Measurements from ENCODE around the gene GPR156. TPM values are rescaled to one million over a fixed set of nuclear protein-coding genes. Genes with fewer than 3 reads are reported as not detected.

GPR156 gene
- total and polyA plus RNA-seq, 2 of the 4 experiments (the other 2 are of a cell fraction), result 0.09 to 0.18 TPM

DNA sequence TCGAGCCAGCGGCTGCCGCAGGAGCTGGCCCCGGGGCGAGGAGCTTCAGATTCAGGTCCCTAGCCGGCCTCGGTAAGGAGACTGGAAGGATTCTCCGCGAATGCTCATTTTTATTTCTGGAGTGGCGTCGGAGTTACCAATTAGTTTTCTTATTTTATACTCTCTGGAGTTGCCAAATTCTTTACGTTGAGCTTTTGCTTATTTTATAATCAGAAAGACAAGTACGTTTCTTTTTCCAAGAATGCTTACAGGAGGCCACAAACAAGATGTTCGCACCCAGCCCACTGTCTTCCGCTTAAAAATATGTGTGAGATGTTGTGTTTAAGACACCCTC lies 453 bp upstream of the GPR156 start:
- Histone ChIP-seq H2AK5ac (ENCODE audit: low read depth, low read length) (no peak overlapping the region), H3K4me1 (ENCODE audit: control insufficient read depth, insufficient read depth, low read length) (no peaks in the 10 kb centered on the region), H2BK5ac (ENCODE audit: low read depth, low read length, poor library complexity, severe bottlenecking) (no peak overlapping the region), H3K79me1 (ENCODE audit: low read depth in 1 of 2, low read length in 2 of 2) (no peaks in the 10 kb centered on the region), H2AK9ac (replicated peaks; ENCODE audit: low read depth, low read length, poor library complexity) (no peak overlapping the region), H3K9ac (ENCODE audit: low read depth, low read length) (no peak overlapping the region), H3K4me2 (ENCODE audit: low read depth, low read length) (peak overlapping the region; percentile 3; the same call in 1 of the 2 replicates), H4K8ac (ENCODE audit: low read depth in 2 of 2, low read length in 2 of 2) (no peak overlapping the region), H3K4me3 (ENCODE audit: insufficient read depth, low read depth, low read length) (peak overlapping the region; percentile 62), H3K36me3 (ENCODE audit: control insufficient read depth, insufficient read depth, low read length) (no peaks in the 10 kb centered on the region), H3K9me3 (ENCODE audit: control insufficient read depth, insufficient read depth, low read length) (no peaks in the 10 kb centered on the region), H3K56ac (ENCODE audit: extremely low read depth, insufficient read depth, low read length) (no peak overlapping the region), H3K27ac (ENCODE audit: insufficient read depth, low read length) (no peak overlapping the region), H2BK15ac (ENCODE audit: low read depth, low read length) (no peak overlapping the region), H4K20me1 (ENCODE audit: insufficient read depth, low read length) (no peaks in the 10 kb centered on the region), H4K91ac (ENCODE audit: insufficient read depth, low read depth, low read length) (no peak overlapping the region), H3K27me3 (ENCODE audit: control insufficient read depth, insufficient read depth, low read length) (peaks cover 56% of the 10 kb centered on the region), H2AFZ (replicated peaks; ENCODE audit: low read length, poor library complexity) (peak overlapping the region; percentile 91), H4K5ac (ENCODE audit: low read depth, low read length) (no peak overlapping the region), H3K14ac (replicated peaks; ENCODE audit: low read depth, low read length) (no peak overlapping the region), H3K4ac (ENCODE audit: low read depth, low read length) (no peak overlapping the region), H3K23ac (ENCODE audit: low read depth, low read length) (no peak overlapping the region), H3K18ac (ENCODE audit: low read depth, low read length) (no peak overlapping the region), H3K9me1 (ENCODE audit: insufficient read depth, low read length) (no peaks in the 10 kb centered on the region), H2BK20ac (ENCODE audit: low read depth, low read length) (no peak overlapping the region), H2BK120ac (ENCODE audit: low read depth, low read length) (no peak overlapping the region)
- BruUV-seq (replicated peaks), result no TSS peak
- dilution Hi-C loops (cut with HindIII; ENCODE audit: low sequenced_read_pairs, unreplicated experiment) (no loop called here), intact Hi-C loops (cut with micrococcal nuclease) (no loop called here), in situ Hi-C loops (cut with MboI; ENCODE audit: low sequenced_read_pairs) (no loop called here)
- TF ChIP-seq, protein P1, sequence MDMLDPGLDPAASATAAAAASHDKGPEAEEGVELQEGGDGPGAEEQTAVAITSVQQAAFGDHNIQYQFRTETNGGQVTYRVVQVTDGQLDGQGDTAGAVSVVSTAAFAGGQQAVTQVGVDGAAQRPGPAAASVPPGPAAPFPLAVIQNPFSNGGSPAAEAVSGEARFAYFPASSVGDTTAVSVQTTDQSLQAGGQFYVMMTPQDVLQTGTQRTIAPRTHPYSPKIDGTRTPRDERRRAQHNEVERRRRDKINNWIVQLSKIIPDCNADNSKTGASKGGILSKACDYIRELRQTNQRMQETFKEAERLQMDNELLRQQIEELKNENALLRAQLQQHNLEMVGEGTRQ (IDR thresholded peaks at IDR 0.05; ENCODE audit: low read depth, low read length), result no peak
- TF ChIP-seq RAD21 (IDR thresholded peaks at IDR 0.05; ENCODE audit: low read length), result no peak
- no peak for TF ChIP-seq MAFK (IDR thresholded peaks at IDR 0.05; ENCODE audit: low read depth, low read length)
- no peak for TF ChIP-seq FOS (IDR thresholded peaks at IDR 0.05; ENCODE audit: low read depth, low read length)
- no peak for TF ChIP-seq CHD1 (IDR thresholded peaks at IDR 0.05; ENCODE audit: low read depth, low read length)
- TF ChIP-seq NFE2L2 (IDR thresholded peaks at IDR 0.05; ENCODE audit: low read depth, low read length), result no peak
- TF ChIP-seq SMC3 (IDR thresholded peaks at IDR 0.05; ENCODE audit: low read depth, low read length), result no peak
- no peak for TF ChIP-seq RFX5 (IDR thresholded peaks at IDR 0.05; ENCODE audit: low read depth, low read length)
- no peak for TF ChIP-seq MXI1 (IDR thresholded peaks at IDR 0.05; ENCODE audit: borderline replicate concordance, low read depth, low read length)
- TF ChIP-seq RCOR1 (IDR thresholded peaks at IDR 0.05; ENCODE audit: insufficient replicate concordance, low read length), result no peak
- no peak for TF ChIP-seq POLR2A (IDR thresholded peaks at IDR 0.05; ENCODE audit: low read depth, low read length)
- no peak for TF ChIP-seq CEBPB (IDR thresholded peaks at IDR 0.05; ENCODE audit: low read depth, low read length)
- no peak for TF ChIP-seq BHLHE40 (IDR thresholded peaks at IDR 0.05; ENCODE audit: low read depth, low read length)
- TF ChIP-seq, protein P2, sequence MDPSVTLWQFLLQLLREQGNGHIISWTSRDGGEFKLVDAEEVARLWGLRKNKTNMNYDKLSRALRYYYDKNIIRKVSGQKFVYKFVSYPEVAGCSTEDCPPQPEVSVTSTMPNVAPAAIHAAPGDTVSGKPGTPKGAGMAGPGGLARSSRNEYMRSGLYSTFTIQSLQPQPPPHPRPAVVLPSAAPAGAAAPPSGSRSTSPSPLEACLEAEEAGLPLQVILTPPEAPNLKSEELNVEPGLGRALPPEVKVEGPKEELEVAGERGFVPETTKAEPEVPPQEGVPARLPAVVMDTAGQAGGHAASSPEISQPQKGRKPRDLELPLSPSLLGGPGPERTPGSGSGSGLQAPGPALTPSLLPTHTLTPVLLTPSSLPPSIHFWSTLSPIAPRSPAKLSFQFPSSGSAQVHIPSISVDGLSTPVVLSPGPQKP (IDR thresholded peaks at IDR 0.05; ENCODE audit: borderline replicate concordance, low read depth, low read length), result no peak
- TF ChIP-seq MAZ (IDR thresholded peaks at IDR 0.05; ENCODE audit: borderline replicate concordance, low read depth, low read length), result no peak
- TF ChIP-seq, protein P3, sequence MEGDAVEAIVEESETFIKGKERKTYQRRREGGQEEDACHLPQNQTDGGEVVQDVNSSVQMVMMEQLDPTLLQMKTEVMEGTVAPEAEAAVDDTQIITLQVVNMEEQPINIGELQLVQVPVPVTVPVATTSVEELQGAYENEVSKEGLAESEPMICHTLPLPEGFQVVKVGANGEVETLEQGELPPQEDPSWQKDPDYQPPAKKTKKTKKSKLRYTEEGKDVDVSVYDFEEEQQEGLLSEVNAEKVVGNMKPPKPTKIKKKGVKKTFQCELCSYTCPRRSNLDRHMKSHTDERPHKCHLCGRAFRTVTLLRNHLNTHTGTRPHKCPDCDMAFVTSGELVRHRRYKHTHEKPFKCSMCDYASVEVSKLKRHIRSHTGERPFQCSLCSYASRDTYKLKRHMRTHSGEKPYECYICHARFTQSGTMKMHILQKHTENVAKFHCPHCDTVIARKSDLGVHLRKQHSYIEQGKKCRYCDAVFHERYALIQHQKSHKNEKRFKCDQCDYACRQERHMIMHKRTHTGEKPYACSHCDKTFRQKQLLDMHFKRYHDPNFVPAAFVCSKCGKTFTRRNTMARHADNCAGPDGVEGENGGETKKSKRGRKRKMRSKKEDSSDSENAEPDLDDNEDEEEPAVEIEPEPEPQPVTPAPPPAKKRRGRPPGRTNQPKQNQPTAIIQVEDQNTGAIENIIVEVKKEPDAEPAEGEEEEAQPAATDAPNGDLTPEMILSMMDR (conservative IDR thresholded peaks at IDR 0.05; ENCODE audit: low read depth, low read length), result no peak
- CTCF ChIA-PET, result no interaction called here
- WGBS, 2 experiments (ENCODE audit: extremely low coverage in 2 of 2, insufficient read length in 1 of 2), result 0% methylated on average over 7 of the region's 15 CpGs; no CpG with 5 or more reads in 1 of the 2 experiments
- POLR2A ChIA-PET (ENCODE audit: unreplicated experiment), result no interaction called here
- ATAC-seq (ENCODE audit: low read depth) (no peak), DNase-seq (no peak)
